Heart right ventricle (tissue), 16 donors: ENCODE data around the gene GBA2. TPM values are rescaled to one million over a fixed set of nuclear protein-coding genes. Genes with fewer than 3 reads are reported as not detected.

Experiments
- ATAC-seq, 8 donors: fragments of 200-7000 bp; cut with Tn5 transposase; one replicate each; pipeline ENCODE4 v1.9.1; 2020; ENCODE audit warnings: mild to moderate bottlenecking in 8 of 8, moderate library complexity in 8 of 8, moderate number of reproducible peaks in 1 of 8
- DNase-seq, 2 donors: peaks; one replicate each; pipeline ENCODE4 v3.0.0-alpha.2; 2020
- H3K27ac ChIP-seq, 10 donors: fragments of 200-600 bp; sonication (generic) in 2 of 10; one replicate each; pipeline versions ENCODE4 v1.5.0 to v1.8.0; 2020 to 2022; ENCODE audit warnings: mild to moderate bottlenecking in 3 of 10
- H3K27me3 ChIP-seq, 7 donors: fragments of 200-600 bp; one replicate each; pipeline ENCODE4 v1.8.0; 2021 to 2022; ENCODE audit warnings: mild to moderate bottlenecking in 2 of 7
- H3K36me3 ChIP-seq, 9 donors: fragments of 200-600 bp; sonication (generic) in 1 of 9; one replicate each; pipeline versions ENCODE4 v1.5.0 to v1.8.0; 2020 to 2022; ENCODE audit warnings: mild to moderate bottlenecking in 2 of 9
- H3K4me1 ChIP-seq, 9 donors: fragments of 200-600 bp; sonication (generic) in 1 of 9; one replicate each; pipeline versions ENCODE4 v1.5.0 to v1.8.0; 2020 to 2022; ENCODE audit warnings: mild to moderate bottlenecking in 4 of 9
- H3K4me3 ChIP-seq, 10 donors: fragments of 200-600 bp; sonication (generic) in 2 of 10; one replicate each; pipeline versions ENCODE4 v1.5.0 to v1.8.0; 2020 to 2022; ENCODE audit warnings: mild to moderate bottlenecking in 7 of 10, moderate library complexity in 2 of 10
- H3K9me3 ChIP-seq, 11 donors: fragments of 200-600 bp in 10 of 11; sonication (generic) in 2 of 11; one replicate each; pipeline versions ENCODE4 v1.5.0 to v1.8.0; 2013 to 2022; ENCODE audit warnings: mild to moderate bottlenecking in 2 of 11, control low read depth in 1 of 11, moderate library complexity in 1 of 11
- CTCF ChIP-seq, 9 donors: fragments of 200-600 bp; sonication (generic) in 2 of 9; IDR thresholded peaks; one replicate each; pipeline versions ENCODE4 v1.5.0 to v1.8.0; 2021 to 2022; ENCODE audit warnings: antibody characterized with exemption in 9 of 9, mild to moderate bottlenecking in 5 of 9, moderate library complexity in 1 of 9
- WGBS, 2 donors: extraction: QIAGEN DNeasy Blood & Tissue Kit; methylation state at CpG; one replicate each; pipeline ENCODE4 v1.1.7; 2013; ENCODE audit warnings: inconsistent platforms in 1 of 2; 5-methylcytosine and 5-hydroxymethylcytosine counted together
- intact Hi-C, 10 donors: fragments of 100-400 bp; cut with DNase I; formaldehyde crosslinking; loops; one replicate each; pipeline versions ENCODE4 v1.11.1 to v1.14.2; 2022
- polyA plus RNA-seq, 2 donors: library from polyadenylated mRNA; stranded (reverse); fragments of 200-250 nt; gene quantifications; one replicate each; pipeline ENCODE4 v1.2.3, GENCODE V29; 2013
- total RNA-seq, 10 donors: library from RNA; stranded (reverse); fragmentation: NEBNext Ultra II Directional in 3 of 10; extraction: Animal tissue kit (Norgen Biotek cat#: 25700) in 3 of 10; gene quantifications; one replicate each; pipeline versions ENCODE4 v1.2.1 to v1.2.4, GENCODE V29; 2021 to 2023
- donor health status: Arrhythmogenic right ventricular cardiomyopathy.
- donor health status: ischemic (EF 13 %, LVEDD 7.1; RV severe dilation, severe dysfunction).
- donor health status: healthy with polysubstance abuse.
- donor health status: DM: no; HTN: yes; CAD: no.
- donor health status: DM: no; HTN: no; CAD: no.
- donor health status: ischemic (EF 25% LVEDD 6.9; RV normal size, moderate dysfunction).
- donor health status: ischemic (EF 25% LVEDD 5.7; RV mildly dilated, moderate dysfunction).
- donor health status: healthy.
- donor health status: DM: yes; HTN: yes; CAD: no.
- donor health status: Ischemic cardiomyopathy.
- donor health status: ischemic (EF 35%, LVEDD 5.7; RV mildly dilated, moderate dysfunction).
- donor health status: nonischemic (EF 11% LVEDD 7.7; RV severe dilation, severe dysfunction).
- donor health status: DM: yes; HTN: yes; CAD: no.
- donor health status: PGD.
- donor health status: ischemic (EF 29% LVEDD 5.4; RV normal size, mild dysfunction).
- donor health status: nonischemic (EF 23%, LVEDD 6.1; RV moderate dilation, normal function).

Gene GBA2
- total and polyA plus RNA-seq, 12 donors = 47.4 to 102 (median 79.5) TPM

GRCh38 chr9:35732185-35732799 is 16.7 kb downstream of the GBA2 start, which contains the start of the genes CREB3 and TLN1:
TSS of gene CREB3 (plus strand) at chr9:35732666. CDS start at chr9:35732773, 107 bp downstream.
TSS of gene TLN1 (minus strand) at chr9:35732195. CDS start at chr9:35725694, 6,501 bp downstream.
- Histone ChIP-seq H3K4me1 (peaks cover 43 to 76% (median 56%) of the 10 kb centered on the region in 9 donors), H3K27ac (peak within 1 kb of the TSS; percentile 93 to 99 (median 98)), H3K4me3 (peak within 1 kb of the TSS; percentile 65 to 98 (median 80)), H3K27me3 (no peaks in the 10 kb centered on the region), H3K9me3 (no peaks in the 10 kb centered on the region), H3K36me3 (peaks cover 0 to 42% (median 22%) of the 10 kb centered on the region in 9 donors)
- peak in 3 of 9 donors; percentile 6 to 26 (median 13) for TF ChIP-seq CTCF (IDR thresholded peaks at IDR 0.05)
- peak; percentile 97 to 98 for DNase-seq
- peak; percentile 87 to 94 (median 92) for ATAC-seq
- WGBS, 2 donors = 0% methylated on average over 49 of the region's 49 CpGs
- intact Hi-C loops = loop anchor here in 7 of 10 donors (1.0 to 10.0 kb wide), 7 partner anchors 17 to 130 kb away; partner anchors contain the start of genes GBA2 (in 4 of the 7), RGP1 (in 4 of the 7), CCDC107 (in 1 of the 7) and FAM221B (in 1 of the 7)

- DNase-seq (no peak), ATAC-seq (no peak)
- intact Hi-C loops = loop anchor here in 7 of 10 donors (1.0 to 10.0 kb wide), 9 partner anchors 17 to 129 kb away; partner anchors contain the start of genes GBA2 (in 4 of the 7), RGP1 (in 4 of the 7), CCDC107 (in 1 of the 7) and FAM221B (in 1 of the 7)
- 1% methylated on average over 47 of the region's 47 CpGs for WGBS, 2 donors
- H3K36me3 ChIP-seq = peaks cover 0 to 41% (median 15%) of the 10 kb centered on the region in 9 donors
- H3K27me3 ChIP-seq = no peaks in the 10 kb centered on the region
- TF ChIP-seq CTCF (IDR thresholded peaks at IDR 0.05) = no peak
- peak overlapping the region; percentile 65 to 98 (median 80) for H3K4me3 ChIP-seq
- H3K9me3 ChIP-seq = no peaks in the 10 kb centered on the region
- H3K27ac ChIP-seq = peak overlapping the region; percentile 93 to 99 (median 98)
- H3K4me1 ChIP-seq = peaks cover 50 to 81% (median 63%) of the 10 kb centered on the region in 9 donors
Measured at GRCh38 chr9:35731415-35732184, 17.4 kb downstream of the GBA2 start.

DNA sequence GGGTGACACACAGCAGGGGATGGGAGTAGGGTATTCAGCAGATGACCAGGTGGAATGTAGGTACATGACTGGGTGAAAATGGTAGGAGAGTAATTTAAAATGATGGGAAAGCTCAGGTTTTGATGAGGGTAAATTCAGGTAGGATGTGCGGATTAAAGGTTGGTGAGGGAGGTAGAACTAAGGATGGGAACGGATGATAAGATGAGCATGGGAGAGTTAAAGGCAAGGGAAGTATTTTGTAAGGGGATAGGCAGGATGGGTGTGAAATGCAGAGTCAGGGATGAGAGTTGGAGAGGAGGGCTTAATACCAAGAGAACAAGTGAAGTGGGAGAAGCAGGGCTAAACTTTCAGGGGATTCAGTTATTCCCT is 18.6 kb downstream of the GBA2 start:
- Histone ChIP-seq H3K27me3 (no peaks in the 10 kb centered on the region), H3K27ac (peak overlapping the region in 9 of 10 donors; percentile 93 to 99 (median 99)), H3K4me1 (peaks cover 54 to 81% (median 69%) of the 10 kb centered on the region in 9 donors), H3K4me3 (peak overlapping the region; percentile 65 to 98 (median 80)), H3K36me3 (peaks cover 0 to 41% (median 5%) of the 10 kb centered on the region in 9 donors), H3K9me3 (no peaks in the 10 kb centered on the region)
- no peak for TF ChIP-seq CTCF (IDR thresholded peaks at IDR 0.05)
- intact Hi-C loops = loop anchor here in 3 of 10 donors (2.0 to 10.0 kb wide), 5 partner anchors 34 to 128 kb away; partner anchors contain the start of genes CCDC107 (in 1 of the 3), FAM221B (in 1 of the 3), HINT2 (in 1 of the 3) and RMRP (in 1 of the 3)
- ATAC-seq (no peak), DNase-seq (no peak)
- 43 to 62% methylated on average over 2 of the region's 2 CpGs for WGBS, 2 donors
